ENCODE results near the gene RGPD3.

GRCh38 chr2:106358081-106358480 is 110.1 kb downstream of the RGPD3 start:
- TF ChIP-seq CTCF (IDR thresholded peaks at IDR 0.05) = no peak
- TF ChIP-seq POLR2A (IDR thresholded peaks at IDR 0.05) = no peak
- TF ChIP-seq EP300 (IDR thresholded peaks at IDR 0.05; ENCODE audit: low read depth) = no peak
- no peak for TF ChIP-seq POLR2AphosphoS5 (IDR thresholded peaks at IDR 0.05)

Measured in transverse colon (tissue), 4 donors.